ENCODE measurements around the gene MINDY3.

- TF ChIP-seq GATA2 (IDR thresholded peaks at IDR 0.05; ENCODE audit: low read depth, low read length) (no peak), GATA3 (IDR thresholded peaks at IDR 0.05; ENCODE audit: low read depth, low read length) (no peak)
These were observed 65.7 kb downstream of the MINDY3 start for GRCh38 chr10:15794569-15794968.

All from SH-SY5Y (cell line).